GM19395 (cell line): ENCODE results near the gene SLC36A4.
"Not testable (repeated sequence)": the region's sequence is repeated elsewhere in the genome, so short reads cannot be mapped to it uniquely, and the experiment has no call there.

Source experiments
- ATAC-seq: cut with Tn5 transposase; IDR thresholded peaks from one replicate; pipeline ENCODE4 v1.9.1; 2021; ENCODE audit warnings: mild to moderate bottlenecking, moderate library complexity; ENCODE audit not compliant: unreplicated experiment

SLC36A4 gene

GRCh38 chr11:93123351-93123898 lies 74.4 kb downstream of the SLC36A4 start:
- ATAC-seq, result no peak

- no peak for ATAC-seq
Measured at GRCh38 chr11:93122535-93123235, 75.1 kb downstream of the SLC36A4 start.

- no peak for ATAC-seq
Measured at GRCh38 chr11:93118276-93118675, 79.5 kb downstream of the SLC36A4 start.

GRCh38 chr11:93117565-93117964 lies 80.2 kb downstream of the SLC36A4 start:
- ATAC-seq, result no peak

GRCh38 chr11:93116641-93117441 lies 81.0 kb downstream of the SLC36A4 start:
- ATAC-seq, result no peak

GRCh38 chr11:93114304-93114703 lies 83.5 kb downstream of the SLC36A4 start:
- no peak for ATAC-seq

- no peak for ATAC-seq
Measured at GRCh38 chr11:93113824-93114223, 84.0 kb downstream of the SLC36A4 start.

GRCh38 chr11:93111147-93111546 lies 86.6 kb downstream of the SLC36A4 start:
- not testable (repeated sequence) for ATAC-seq

GRCh38 chr11:93100211-93100610 lies 97.6 kb downstream of the SLC36A4 start:
- no peak for ATAC-seq

GRCh38 chr11:93099806-93100205 lies 98.0 kb downstream of the SLC36A4 start:
- no peak for ATAC-seq
